ENCODE results near the gene RPS16. TPM values are rescaled to one million over a fixed set of nuclear protein-coding genes. Genes with fewer than 3 reads are reported as not detected.
A peak's percentile ranks its signal among the peaks of the same experiment; 100 is the strongest.

RPS16 gene
- total RNA-seq, 1 donor: 71.4 TPM

DNA sequence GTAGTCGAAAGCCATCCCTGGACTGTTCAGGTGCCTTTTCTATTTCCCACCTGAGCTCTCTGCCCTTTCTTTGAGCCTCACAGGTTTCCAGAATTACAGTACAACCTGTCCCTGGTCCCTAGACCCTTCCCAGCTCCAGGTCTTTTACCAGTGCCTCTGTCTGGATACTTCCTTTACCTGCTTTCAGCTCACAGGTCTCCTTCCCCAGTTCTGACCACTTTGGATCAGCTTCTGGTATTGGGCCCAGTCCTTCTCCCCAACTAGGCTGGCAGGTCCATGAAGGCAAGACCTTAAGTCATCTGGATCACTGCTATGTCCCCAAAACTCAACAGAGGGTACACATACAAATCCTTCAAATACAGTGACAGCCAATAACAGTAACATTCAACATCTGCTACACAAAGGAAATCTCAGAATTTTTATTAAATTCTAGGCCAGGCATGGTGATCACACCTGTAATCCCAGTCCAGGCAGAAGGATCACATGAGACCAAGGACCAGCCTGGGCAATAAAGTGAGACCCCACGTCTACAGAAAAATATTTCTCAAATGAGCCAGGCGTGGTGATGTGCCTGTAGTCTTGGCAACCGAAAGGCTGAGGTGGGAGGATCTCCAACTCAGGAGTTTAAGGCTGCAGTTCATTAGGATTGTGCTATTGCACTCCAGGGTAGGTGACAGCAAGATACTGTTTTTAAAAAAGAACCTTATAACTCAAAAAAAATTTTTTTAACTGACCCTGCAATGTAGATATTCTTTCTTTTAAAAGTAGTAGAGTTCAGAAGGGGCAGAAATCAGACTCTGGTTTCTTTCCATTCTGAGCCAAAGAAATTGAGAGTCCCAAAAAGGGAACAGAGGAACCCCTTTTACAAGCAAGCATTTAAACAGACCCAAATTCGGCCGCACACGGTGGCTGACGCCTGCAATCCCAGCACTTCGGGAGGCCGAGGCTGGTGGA is 1.3 kb downstream of the RPS16 start:
- peaks cover 43% of the 10 kb centered on the region for H3K4me1 ChIP-seq (ENCODE audit: insufficient read depth, low read length)
- H3K4me3 ChIP-seq (ENCODE audit: low read length): peak overlapping the region; percentile 83
- H3K27me3 ChIP-seq (ENCODE audit: insufficient read depth, low read length): no peaks in the 10 kb centered on the region

DNA sequence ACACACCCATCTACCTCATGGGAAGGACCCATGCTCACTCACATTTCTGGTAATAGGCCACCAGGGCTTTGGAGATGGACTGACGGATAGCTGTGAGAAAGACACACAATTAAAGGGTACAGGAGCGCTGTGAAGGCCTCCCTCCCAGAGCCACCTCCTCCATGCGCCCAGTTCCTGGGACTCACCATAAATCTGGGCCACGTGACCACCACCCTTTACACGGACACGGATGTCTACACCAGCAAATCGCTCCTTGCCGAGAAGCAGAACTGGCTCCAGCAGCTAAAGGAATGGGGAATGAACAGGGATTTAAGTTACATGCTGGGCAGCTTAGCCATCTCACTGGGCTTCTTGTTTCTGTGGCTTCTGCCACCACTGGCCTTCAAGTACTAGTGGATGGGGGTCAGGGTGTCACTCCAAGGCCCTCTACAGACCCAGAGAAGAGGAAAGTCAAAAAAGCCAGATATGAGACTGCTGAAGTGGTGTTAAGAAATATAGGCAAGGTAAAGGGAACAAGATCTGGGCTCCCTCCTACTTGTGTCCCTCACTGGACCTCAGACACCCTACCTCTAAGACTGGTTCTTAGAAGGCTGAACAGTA is 2.2 kb downstream of the RPS16 start:
- Histone ChIP-seq H3K9me3 (ENCODE audit: low read depth, low read length) (no peaks in the 10 kb centered on the region), H3K4me3 (ENCODE audit: low read length) (no peak overlapping the region), H3K27me3 (ENCODE audit: insufficient read depth, low read length) (no peaks in the 10 kb centered on the region), H3K4me1 (ENCODE audit: insufficient read depth, low read length) (peaks cover 43% of the 10 kb centered on the region)

More for the DNA sequence above, 1.3 kb downstream of the RPS16 start:
- H3K9me3 ChIP-seq (ENCODE audit: low read depth, low read length): no peaks in the 10 kb centered on the region

DNA sequence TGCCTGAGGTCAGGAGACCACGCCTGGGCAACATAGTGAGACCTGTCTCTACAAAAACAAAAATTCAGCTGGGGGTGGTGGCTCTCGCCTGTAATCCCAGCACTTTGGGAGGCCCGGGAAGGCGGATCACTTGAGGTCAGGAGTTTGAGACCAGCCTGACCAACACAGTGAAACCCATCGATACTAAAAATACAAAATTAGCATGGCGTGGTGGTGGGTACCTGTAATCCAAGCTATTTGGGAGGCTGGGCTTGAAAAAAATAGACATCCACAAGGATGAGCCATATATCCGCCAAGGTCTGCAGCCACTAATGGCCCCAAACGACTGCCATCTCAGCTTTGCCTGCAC is 3.1 kb downstream of the RPS16 start:
- no peak overlapping the region for H3K4me3 ChIP-seq (ENCODE audit: low read length)
- no peaks in the 10 kb centered on the region for H3K9me3 ChIP-seq (ENCODE audit: low read depth, low read length)
- peaks cover 43% of the 10 kb centered on the region for H3K4me1 ChIP-seq (ENCODE audit: insufficient read depth, low read length)
- no peaks in the 10 kb centered on the region for H3K27me3 ChIP-seq (ENCODE audit: insufficient read depth, low read length)

DNA sequence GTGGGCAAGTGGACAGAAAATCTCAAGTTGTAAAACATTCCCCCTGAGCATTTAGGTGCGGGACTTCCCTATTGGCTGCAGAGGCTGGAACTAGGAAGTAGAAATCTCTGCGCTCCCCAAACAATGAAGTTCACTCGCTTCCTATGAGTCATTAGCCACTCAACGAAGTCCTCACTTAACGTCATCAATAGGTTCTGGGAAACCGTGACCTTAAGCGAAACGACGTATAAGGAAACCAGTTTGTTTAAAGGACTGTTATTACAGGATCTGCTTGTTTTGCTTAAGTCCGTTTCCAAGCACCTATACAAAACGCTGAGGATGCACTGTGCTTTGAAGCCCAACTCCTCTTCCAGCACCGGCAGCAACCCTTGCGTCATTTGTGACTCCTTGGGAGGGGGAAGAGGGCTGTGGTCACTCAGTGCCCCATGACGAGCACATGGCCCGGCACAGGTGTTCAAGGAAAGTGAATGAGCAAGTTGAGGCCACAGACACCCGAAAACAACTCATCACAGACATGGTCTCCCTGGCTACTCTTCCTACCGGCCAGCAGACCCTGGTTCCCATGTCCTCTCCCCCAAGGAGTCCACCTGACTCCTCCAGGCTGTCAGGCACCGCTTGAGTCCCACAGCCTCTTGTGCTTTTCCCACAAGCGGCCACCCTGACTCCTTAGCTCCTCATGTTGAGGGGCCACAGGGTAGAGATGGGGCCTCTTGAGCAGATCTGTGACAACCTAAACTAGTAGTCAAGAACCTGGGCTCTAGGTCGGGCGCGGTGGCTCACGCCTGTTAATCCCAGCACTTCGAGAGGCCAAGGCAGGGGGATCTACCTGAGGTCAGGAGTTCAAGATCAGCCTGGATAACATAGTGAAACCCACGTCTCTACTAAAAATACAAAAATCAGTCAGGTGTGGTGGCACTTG is 4.8 kb downstream of the RPS16 start:
- H3K9me3 ChIP-seq (ENCODE audit: low read depth, low read length): no peaks in the 10 kb centered on the region
- no peaks in the 10 kb centered on the region for H3K27me3 ChIP-seq (ENCODE audit: insufficient read depth, low read length)
- no peak overlapping the region for H3K4me3 ChIP-seq (ENCODE audit: low read length)
- peaks cover 34% of the 10 kb centered on the region for H3K4me1 ChIP-seq (ENCODE audit: insufficient read depth, low read length)

DNA sequence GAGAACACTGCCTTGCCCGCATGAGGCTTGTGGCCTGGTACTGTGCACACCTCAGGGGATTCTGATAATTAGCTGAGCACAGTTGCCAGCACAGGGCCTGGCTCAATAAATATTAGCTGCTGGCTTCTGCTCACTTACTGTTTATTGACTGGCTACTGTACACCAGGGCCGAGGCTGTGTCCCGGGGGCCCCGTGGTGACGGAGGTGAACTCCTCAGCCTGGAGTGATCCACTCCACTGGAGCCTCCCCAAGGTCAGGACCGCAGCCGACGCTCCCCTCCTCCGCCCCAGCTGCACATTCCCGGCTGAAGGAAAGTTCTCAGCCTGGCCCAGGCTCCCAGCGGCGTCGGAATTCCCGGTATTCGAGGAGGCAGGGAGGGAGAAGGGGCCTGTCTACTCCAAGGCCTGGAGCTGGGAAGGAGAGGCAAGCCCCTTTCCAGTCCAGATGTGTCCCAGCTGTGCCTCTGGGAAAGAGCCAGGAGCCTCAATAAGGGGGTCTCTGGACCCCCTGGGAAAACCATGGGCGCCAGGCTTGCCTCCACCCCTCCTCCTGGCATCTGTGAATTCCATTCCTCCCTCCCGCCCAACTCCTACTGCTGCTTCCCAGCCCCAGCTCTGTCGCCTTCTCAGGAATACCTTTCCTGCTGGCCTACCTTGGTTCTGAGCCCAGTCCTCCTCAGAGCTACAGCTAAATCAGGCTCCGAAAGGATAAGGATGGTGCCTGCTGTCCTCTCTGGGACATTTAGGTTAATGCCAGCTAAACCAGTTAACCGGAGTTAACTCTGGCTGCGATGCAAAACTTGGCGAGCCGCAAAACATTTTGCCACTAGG is 7.3 kb downstream of the RPS16 start:
- H3K27me3 ChIP-seq (ENCODE audit: insufficient read depth, low read length): no peaks in the 10 kb centered on the region
- no peaks in the 10 kb centered on the region for H3K9me3 ChIP-seq (ENCODE audit: low read depth, low read length)
- H3K4me1 ChIP-seq (ENCODE audit: insufficient read depth, low read length): peaks cover 14% of the 10 kb centered on the region
- no peak overlapping the region for H3K4me3 ChIP-seq (ENCODE audit: low read length)

- Histone ChIP-seq H3K4me3 (ENCODE audit: low read length) (no peak overlapping the region), H3K4me1 (ENCODE audit: insufficient read depth, low read length) (peaks cover 12% of the 10 kb centered on the region), H3K27me3 (ENCODE audit: insufficient read depth, low read length) (no peaks in the 10 kb centered on the region), H3K9me3 (ENCODE audit: low read depth, low read length) (no peaks in the 10 kb centered on the region)
Measured at GRCh38 chr19:39427707-39428106, 8.0 kb downstream of the RPS16 start.

DNA sequence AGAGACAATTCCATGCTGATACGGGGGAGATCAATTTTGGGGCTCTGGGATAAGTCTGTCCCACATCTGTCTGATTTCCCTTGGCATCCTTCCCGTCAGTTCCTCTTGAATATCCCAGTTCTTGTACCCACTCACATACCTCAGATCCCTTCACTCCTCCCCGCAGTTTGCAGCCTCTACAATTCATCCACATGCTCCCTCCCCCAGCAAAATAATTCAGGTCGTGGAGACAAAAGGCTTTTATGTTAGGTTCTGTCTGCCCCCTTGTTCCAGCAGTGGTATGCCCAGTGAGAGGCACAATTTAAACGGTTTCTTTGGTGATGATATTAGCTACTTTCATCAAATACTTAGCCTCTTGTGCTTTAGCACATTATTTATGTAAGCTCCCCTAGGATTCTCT is 9.6 kb downstream of the RPS16 start:
- H3K4me1 ChIP-seq (ENCODE audit: insufficient read depth, low read length): peaks cover 9% of the 10 kb centered on the region
- H3K27me3 ChIP-seq (ENCODE audit: insufficient read depth, low read length): no peaks in the 10 kb centered on the region
- H3K4me3 ChIP-seq (ENCODE audit: low read length): no peak overlapping the region

GRCh38 chr19:39425744-39426143 is 10.0 kb downstream of the RPS16 start:
- Histone ChIP-seq H3K27me3 (ENCODE audit: insufficient read depth, low read length) (no peaks in the 10 kb centered on the region), H3K9me3 (ENCODE audit: low read depth, low read length) (no peaks in the 10 kb centered on the region), H3K4me1 (ENCODE audit: insufficient read depth, low read length) (peaks cover 6% of the 10 kb centered on the region), H3K4me3 (ENCODE audit: low read length) (no peak overlapping the region)

More for the DNA sequence above, 9.6 kb downstream of the RPS16 start:
- H3K9me3 ChIP-seq (ENCODE audit: low read depth, low read length): no peaks in the 10 kb centered on the region

DNA sequence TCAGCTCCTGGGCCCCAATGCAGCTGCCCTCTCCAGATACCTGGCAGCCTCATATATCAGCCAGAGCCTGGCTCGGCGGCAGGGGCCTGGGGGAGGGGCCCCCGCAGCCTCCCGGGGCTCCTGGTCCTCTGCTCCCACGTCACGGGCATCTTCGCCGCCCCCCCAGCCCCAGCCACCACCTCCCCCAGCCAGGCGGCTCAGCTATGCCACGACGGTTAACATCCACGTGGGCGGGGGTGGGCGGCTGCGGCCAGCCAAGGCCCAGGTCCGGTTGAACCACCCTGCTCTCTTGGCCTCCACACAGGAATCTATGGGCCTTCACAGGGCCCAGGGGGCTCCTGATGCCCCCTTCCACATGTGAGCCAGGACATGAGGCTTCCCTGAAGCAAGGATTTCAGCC is 10.8 kb downstream of the RPS16 start:
- no peaks in the 10 kb centered on the region for H3K27me3 ChIP-seq (ENCODE audit: insufficient read depth, low read length)

DNA sequence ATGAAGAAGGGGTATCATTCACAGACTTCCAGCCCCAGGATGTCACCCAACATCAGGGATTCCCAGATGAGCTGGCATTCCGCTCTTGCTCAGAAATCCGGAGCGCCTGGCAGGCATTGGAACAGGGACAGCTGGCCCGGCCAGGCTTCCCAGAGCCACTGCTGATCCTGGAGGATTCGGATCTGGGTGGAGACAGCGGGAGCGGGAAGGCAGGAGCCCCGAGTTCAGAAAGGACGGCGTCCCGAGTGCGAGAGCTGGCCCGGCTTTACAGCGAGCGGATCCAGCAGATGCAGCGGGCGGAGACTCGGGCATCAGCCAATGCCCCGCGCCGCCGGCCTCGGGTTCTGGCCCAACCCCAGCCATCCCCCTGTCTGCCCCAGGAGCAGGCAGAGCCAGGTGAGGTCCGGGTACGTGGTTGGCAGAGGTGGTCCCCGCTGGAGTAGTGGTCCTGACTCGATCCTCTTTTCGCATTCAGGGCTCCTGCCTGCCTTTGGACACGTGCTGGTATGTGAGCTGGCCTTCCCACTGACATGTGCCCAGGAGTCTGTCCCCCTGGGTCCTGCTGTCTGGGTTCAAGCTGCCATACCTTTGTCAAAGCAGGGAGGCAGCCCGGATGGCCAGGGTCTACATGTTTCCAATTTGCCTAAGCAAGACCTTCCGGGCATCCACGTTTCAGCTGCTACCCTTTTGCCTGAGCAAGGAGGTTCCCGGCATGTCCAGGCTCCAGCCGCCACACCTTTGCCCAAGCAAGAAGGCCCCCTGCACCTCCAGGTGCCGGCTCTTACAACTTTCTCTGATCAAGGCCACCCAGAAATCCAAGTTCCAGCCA is 12.3 kb downstream of the RPS16 start:
- no peaks in the 10 kb centered on the region for H3K4me1 ChIP-seq (ENCODE audit: insufficient read depth, low read length)
- no peak overlapping the region for H3K4me3 ChIP-seq (ENCODE audit: low read length)
- no peaks in the 10 kb centered on the region for H3K27me3 ChIP-seq (ENCODE audit: insufficient read depth, low read length)
- no peaks in the 10 kb centered on the region for H3K9me3 ChIP-seq (ENCODE audit: low read depth, low read length)

More for the DNA sequence above, 10.8 kb downstream of the RPS16 start:
- H3K4me3 ChIP-seq (ENCODE audit: low read length): no peak overlapping the region
- no peaks in the 10 kb centered on the region for H3K9me3 ChIP-seq (ENCODE audit: low read depth, low read length)
- no peaks in the 10 kb centered on the region for H3K4me1 ChIP-seq (ENCODE audit: insufficient read depth, low read length)

GRCh38 chr19:39422020-39422419 is 13.7 kb downstream of the RPS16 start:
- Histone ChIP-seq H3K27me3 (ENCODE audit: insufficient read depth, low read length) (no peaks in the 10 kb centered on the region), H3K4me3 (ENCODE audit: low read length) (no peak overlapping the region), H3K4me1 (ENCODE audit: insufficient read depth, low read length) (no peaks in the 10 kb centered on the region), H3K9me3 (ENCODE audit: low read depth, low read length) (no peaks in the 10 kb centered on the region)

DNA sequence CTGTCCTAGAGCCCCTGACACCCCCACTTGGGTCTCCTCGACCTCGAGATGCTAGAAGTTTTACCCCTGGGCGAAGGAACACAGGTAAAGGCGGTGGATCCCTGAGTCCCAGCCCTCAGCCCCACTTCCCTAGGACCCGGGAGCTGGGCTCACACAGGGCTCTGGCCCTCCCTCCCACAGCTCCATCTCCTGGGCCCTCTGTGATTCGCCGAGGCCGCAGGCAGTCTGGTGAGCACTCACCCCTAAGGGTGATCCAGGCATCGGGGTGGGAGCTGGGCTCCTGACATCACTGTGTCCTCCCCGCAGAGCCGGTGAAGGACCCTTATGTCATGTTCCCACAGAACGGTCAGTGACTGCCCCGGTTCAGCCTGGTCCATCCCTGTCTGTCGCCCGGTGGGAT is 15.0 kb downstream of the RPS16 start:
- Histone ChIP-seq H3K27me3 (ENCODE audit: insufficient read depth, low read length) (no peaks in the 10 kb centered on the region), H3K4me3 (ENCODE audit: low read length) (no peak overlapping the region), H3K9me3 (ENCODE audit: low read depth, low read length) (no peaks in the 10 kb centered on the region), H3K4me1 (ENCODE audit: insufficient read depth, low read length) (no peaks in the 10 kb centered on the region)

DNA sequence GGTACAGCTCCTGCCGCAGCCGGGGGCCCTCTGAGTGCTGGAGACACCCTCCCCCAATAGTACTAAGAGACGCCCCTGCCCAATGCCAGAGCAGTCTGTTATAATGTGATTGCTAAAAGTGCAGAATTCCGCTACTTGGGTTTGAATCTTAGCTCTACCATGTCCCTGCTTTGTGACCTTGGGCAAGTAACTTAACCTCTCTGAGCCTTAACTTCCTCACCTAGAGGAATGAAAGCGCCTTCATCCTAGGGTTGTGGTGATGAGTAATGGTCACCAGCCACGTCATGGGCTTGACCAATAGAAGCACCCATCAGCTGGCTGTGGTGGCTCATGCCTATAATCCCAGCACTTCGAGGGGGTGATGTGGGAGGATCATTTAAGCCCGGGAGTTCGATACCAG is 16.7 kb downstream of the RPS16 start:
- no peaks in the 10 kb centered on the region for H3K9me3 ChIP-seq (ENCODE audit: low read depth, low read length)
- H3K27me3 ChIP-seq (ENCODE audit: insufficient read depth, low read length): no peaks in the 10 kb centered on the region
- no peak overlapping the region for H3K4me3 ChIP-seq (ENCODE audit: low read length)
- peaks cover 5% of the 10 kb centered on the region for H3K4me1 ChIP-seq (ENCODE audit: insufficient read depth, low read length)
